ENCODE data around the gene CFAP100.

Gene CFAP100

GRCh38 chr3:126356373-126357264 is 38.1 kb upstream of the CFAP100 start:
- peak; percentile 60 for DNase-seq

- peak; percentile 84 for DNase-seq
Observed at GRCh38 chr3:126357295-126358037, 37.2 kb upstream of the CFAP100 start, which contains the start of gene KLF15. TSS of gene KLF15 (minus strand) at chr3:126357408. CDS start at chr3:126352922, 4,486 bp downstream.

GRCh38 chr3:126358038-126358815 is 36.5 kb upstream of the CFAP100 start:
- DNase-seq = no peak

- no peak for DNase-seq
Observed at GRCh38 chr3:126358816-126359181, 35.9 kb upstream of the CFAP100 start.

- DNase-seq = no peak
Observed at GRCh38 chr3:126360046-126360713, 34.5 kb upstream of the CFAP100 start.

GRCh38 chr3:126360714-126361060 is 34.0 kb upstream of the CFAP100 start:
- no peak for DNase-seq

GRCh38 chr3:126361211-126361610 is 33.5 kb upstream of the CFAP100 start:
- no peak for DNase-seq

- DNase-seq = no peak
Observed at GRCh38 chr3:126364130-126364695, 30.5 kb upstream of the CFAP100 start.

- DNase-seq = no peak
Observed at GRCh38 chr3:126364731-126365301, 29.9 kb upstream of the CFAP100 start.

GRCh38 chr3:126365351-126366277 is 29.1 kb upstream of the CFAP100 start:
- no peak for DNase-seq

- DNase-seq = no peak
Observed at GRCh38 chr3:126367316-126367805, 27.3 kb upstream of the CFAP100 start.

- no peak for DNase-seq
Observed at GRCh38 chr3:126369490-126369889, 25.2 kb upstream of the CFAP100 start.

GRCh38 chr3:126370055-126370454 is 24.7 kb upstream of the CFAP100 start:
- DNase-seq = no peak

- no peak for DNase-seq
Observed at GRCh38 chr3:126370606-126371005, 24.1 kb upstream of the CFAP100 start.

GRCh38 chr3:126371096-126371705 is 23.5 kb upstream of the CFAP100 start:
- DNase-seq = no peak

- DNase-seq = no peak
Observed at GRCh38 chr3:126372413-126373145, 22.1 kb upstream of the CFAP100 start.

- no peak for DNase-seq
Observed at GRCh38 chr3:126373146-126373613, 21.5 kb upstream of the CFAP100 start.

GRCh38 chr3:126373682-126374601 is 20.8 kb upstream of the CFAP100 start:
- no peak for DNase-seq
